Fibroblast of skin of abdomen (primary cell): ENCODE data around the gene HSD3B7.

Experiments
- DNase-seq: peaks from one replicate; pipeline ENCODE4 v3.0.0-alpha.2; 2013

HSD3B7 gene

GRCh38 chr16:30957456-30958174 lies 27.4 kb upstream of the HSD3B7 start, which contains the start of gene SETD1A:
SETD1A (plus strand) TSS chr16:30957754; CDS start chr16:30958732, 978 bp downstream.
- DNase-seq: peak; percentile 97

- DNase-seq: peak; percentile 51
These were observed 26.6 kb upstream of the HSD3B7 start for GRCh38 chr16:30958175-30959079.

- no peak for DNase-seq
These were observed 23.6 kb upstream of the HSD3B7 start for GRCh38 chr16:30961384-30961783.

DNA sequence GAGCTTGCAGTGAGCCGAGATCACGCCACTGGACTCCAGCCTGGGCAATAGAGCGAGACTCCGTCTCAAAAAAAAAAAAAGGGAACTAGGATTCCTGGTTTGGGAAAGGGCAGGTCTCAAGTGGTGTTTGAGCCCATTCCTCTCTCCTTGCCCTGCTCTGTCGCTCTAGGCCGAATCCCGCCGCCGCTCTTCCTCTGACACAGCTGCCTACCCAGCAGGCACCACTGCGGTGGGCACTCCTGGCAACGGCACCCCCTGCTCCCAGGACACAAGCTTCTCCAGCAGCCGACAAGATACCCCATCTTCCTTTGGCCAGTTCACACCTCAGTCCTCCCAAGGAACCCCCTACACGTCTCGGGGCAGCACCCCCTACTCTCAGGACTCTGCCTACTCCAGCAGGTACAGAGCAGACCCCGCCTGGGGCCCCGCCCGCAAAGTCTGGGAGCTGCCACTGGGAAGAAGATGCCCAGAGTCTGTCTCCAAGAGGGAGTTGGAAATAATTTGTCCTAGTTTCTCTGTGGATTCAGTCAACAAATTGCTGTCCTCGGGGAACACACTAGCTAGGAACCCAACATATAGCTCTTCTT lies 21.0 kb upstream of the HSD3B7 start:
- DNase-seq: no peak

DNA sequence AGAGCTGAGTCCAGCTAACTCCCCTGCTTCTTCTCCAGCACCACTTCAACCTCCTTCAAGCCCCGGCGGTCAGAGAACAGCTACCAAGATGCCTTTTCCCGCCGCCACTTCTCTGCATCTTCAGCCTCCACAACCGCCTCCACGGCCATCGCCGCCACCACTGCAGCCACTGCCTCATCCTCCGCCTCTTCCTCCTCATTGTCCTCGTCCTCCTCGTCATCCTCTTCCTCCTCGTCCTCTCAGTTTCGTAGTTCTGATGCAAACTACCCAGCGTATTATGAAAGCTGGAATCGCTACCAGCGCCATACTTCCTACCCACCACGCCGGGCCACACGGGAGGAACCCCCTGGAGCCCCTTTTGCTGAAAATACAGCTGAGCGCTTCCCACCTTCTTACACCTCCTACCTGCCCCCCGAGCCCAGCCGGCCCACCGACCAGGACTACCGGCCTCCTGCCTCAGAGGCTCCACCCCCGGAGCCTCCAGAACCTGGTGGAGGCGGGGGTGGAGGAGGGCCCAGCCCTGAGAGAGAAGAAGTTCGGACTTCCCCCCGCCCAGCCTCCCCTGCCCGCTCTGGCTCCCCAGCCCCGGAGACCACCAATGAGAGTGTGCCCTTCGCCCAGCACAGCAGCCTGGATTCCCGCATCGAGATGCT lies 20.3 kb upstream of the HSD3B7 start:
- DNase-seq: no peak

GRCh38 chr16:30965436-30965835 lies 19.6 kb upstream of the HSD3B7 start:
- no peak for DNase-seq

DNA sequence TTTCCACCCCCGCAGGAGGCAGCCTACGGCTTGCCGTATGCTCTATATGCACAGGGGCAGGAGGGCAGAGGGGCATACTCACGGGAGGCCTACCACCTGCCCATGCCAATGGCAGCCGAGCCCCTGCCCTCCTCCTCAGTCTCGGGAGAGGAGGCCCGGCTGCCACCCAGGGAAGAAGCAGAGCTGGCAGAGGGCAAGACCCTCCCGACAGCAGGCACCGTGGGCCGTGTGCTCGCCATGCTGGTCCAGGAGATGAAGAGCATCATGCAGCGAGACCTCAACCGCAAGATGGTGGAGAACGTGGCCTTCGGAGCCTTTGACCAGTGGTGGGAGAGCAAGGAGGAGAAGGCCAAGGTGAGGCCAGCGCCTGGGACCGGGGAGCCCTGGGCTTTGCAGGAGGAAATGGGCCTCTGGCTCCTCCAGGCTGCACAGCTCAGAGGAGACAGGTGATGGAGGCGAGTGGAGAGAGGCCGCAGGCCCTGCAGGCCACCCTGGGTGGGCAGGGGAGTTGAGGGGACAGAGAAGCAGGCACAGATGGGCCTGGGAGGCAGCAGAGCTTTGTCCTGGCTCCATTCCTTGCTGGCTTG lies 18.9 kb upstream of the HSD3B7 start:
- no peak for DNase-seq

GRCh38 chr16:30967795-30968194 lies 17.2 kb upstream of the HSD3B7 start:
- DNase-seq: no peak

DNA sequence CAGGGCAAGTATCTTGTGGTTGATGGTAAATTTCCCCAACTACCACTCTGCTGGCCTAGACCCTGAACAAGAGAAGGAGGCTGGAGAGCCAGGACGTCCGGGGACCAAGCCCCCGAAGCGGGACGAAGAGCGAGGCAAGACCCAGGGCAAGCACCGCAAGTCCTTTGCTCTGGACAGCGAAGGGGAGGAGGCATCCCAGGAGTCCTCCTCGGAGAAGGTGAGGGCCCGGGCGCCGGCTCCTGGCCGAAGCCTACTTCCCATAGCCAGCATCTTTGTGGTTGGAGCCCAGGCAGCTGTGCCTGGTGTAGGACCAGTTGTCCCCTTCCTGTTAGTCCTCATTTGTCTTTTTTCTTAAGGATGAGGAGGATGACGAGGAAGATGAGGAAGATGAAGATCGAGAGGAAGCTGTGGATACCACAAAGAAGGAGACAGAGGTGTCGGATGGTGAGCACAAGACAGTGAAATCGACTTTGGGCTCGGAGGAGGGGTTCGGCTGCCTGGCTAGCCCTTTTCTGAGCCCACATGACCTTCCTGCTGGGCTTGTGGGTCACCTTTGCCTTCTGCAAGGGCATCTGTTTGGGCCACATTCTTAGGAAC lies 15.7 kb upstream of the HSD3B7 start:
- no peak for DNase-seq

GRCh38 chr16:30971298-30971697 lies 13.7 kb upstream of the HSD3B7 start:
- no peak for DNase-seq

DNA sequence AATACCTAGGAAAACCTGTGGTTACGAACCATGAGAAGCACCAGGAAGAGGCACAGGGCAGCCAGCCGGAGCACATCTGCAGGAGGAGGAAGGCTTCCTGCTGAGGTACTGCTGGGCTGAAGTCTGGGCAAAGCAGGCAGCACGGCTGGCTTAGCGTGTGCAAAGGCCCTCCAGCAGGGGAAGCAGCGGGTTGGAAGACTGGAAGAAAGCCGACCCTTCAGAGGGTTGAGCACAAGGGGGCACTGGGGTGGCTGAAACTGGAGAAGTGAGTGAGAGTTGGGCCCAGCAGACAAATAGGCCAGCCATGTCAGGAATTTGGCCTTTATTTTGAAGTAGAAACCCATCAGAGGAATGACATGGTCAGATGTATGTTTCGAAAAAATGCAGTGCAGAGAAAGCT lies 12.1 kb upstream of the HSD3B7 start:
- DNase-seq: peak; percentile 27

DNA sequence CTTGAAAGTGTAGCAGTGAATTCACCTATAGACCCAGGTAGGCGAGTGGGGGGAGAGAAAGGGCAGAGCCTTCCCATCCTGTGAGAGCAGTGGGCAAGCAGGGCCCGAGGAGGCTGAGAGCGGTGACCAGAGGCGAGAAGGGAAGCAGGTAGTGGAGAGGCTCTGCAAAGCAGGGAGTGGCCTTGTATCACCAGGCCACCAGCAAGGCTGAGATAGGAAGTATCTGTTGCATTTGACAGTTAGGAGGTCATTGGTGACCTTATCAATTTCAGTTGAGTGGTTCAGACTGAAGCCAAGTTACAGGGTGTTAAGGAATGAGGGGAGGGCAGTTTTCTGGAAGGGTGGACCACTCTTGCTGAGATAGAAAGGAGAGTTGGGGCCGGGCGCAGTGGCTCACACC lies 10.7 kb upstream of the HSD3B7 start:
- no peak for DNase-seq

- DNase-seq: no peak
These were observed 8.5 kb upstream of the HSD3B7 start for GRCh38 chr16:30976486-30976885.

- DNase-seq: no peak
These were observed 7.5 kb upstream of the HSD3B7 start for GRCh38 chr16:30977502-30977901.

DNA sequence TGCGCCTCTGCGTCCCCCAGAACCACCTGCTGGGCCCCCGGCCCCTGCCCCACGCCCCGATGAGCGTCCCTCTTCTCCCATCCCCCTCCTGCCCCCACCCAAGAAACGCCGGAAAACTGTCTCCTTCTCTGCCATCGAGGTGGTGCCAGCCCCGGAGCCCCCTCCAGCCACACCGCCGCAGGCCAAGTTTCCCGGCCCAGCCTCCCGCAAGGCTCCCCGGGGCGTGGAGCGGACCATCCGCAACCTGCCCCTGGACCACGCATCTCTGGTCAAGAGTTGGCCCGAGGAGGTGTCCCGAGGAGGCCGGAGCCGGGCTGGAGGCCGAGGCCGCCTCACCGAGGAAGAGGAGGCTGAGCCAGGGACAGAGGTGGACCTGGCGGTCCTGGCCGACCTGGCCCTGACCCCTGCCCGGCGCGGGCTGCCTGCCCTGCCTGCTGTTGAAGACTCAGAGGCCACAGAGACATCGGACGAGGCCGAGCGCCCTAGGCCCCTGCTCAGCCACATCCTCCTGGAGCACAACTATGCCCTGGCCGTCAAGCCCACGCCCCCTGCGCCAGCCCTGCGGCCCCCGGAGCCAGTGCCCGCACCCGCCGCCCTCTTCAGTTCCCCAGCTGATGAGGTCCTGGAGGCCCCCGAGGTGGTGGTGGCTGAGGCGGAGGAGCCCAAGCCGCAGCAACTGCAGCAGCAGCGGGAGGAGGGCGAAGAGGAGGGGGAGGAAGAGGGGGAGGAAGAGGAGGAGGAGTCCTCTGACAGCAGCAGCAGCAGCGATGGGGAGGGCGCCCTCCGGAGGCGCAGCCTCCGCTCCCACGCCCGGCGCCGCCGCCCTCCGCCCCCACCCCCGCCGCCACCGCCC lies 5.6 kb upstream of the HSD3B7 start:
- no peak for DNase-seq

DNA sequence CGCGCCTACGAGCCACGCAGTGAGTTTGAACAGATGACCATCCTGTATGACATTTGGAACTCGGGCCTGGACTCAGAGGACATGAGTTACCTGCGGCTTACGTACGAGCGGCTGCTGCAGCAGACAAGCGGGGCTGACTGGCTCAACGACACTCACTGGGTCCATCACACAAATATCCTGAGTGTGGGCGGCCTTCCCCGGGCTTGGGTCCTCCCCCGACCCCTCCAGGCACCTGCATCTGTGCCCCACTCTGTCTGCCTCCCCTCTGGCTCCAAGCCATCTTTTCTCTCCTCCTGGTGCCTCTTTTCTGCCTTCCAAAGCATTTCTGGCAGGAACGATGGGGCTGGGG lies 5.0 kb upstream of the HSD3B7 start:
- no peak for DNase-seq

DNA sequence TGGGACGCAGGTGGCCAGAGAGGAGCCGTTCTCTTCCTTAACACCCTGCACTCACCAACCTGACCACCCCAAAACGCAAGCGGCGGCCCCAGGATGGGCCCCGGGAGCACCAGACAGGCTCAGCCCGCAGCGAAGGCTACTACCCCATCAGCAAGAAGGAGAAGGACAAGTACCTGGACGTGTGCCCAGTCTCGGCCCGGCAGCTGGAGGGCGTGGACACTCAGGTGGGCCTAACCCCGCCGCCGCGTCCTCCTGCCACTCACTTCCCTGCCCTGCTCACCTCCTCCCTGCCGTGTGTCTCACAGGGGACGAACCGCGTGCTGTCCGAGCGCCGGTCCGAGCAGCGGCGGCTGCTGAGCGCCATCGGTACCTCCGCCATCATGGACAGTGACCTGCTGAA lies 4.6 kb upstream of the HSD3B7 start:
- DNase-seq: no peak

DNA sequence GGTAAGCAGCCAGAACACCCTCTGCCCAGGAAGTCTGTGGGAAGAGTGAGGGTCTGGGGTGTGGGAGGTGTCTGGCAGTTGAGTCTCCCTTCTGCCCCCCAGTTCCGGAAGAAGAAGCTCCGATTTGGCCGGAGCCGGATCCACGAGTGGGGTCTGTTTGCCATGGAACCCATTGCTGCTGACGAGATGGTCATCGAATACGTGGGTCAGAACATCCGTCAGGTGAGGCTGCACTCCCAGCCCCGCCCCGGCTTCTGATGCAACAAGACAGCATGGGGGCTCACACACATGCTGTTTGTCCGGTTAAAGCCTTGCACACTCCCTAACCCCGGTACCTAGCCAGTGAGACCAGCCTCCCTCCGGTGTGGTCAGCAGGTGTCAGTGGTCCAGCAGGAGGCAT lies 4.0 kb upstream of the HSD3B7 start:
- DNase-seq: no peak

DNA sequence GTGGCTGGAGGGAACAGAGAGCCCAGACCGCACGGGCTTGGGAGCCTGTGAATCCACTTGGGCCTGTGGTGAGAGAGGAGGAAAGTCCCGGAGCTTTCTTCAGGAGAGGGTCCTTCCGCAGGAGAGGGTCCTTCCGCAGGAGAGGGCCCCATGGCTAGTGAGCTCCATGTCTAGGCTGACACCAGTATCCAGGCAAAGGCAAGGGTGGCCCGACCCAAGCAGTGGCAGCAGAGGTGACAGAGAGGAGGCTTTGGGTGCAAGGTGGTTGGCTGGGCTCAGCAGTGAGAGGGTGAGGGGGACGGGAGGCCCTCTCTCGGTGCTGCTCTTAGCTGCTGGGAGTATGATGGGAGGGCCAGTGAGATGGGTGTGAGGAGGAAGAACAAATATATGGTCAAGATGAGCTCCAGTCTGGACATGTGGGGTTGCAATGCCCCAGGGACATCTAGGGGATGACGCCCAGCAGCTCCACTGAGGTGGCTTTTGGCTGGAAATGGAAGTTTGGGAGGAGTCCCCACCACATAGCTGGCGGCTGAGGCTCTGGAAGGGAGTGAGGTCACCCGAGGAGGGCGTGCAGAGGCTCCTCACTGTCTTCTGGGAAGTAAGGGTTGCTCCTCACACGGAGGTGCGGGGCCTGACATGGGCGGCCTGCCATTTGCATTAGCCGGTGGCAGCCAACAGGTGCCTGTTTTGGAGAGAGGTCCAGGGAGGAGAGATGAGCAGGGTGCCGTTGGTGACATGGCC lies 2.3 kb upstream of the HSD3B7 start:
- DNase-seq: no peak

GRCh38 chr16:30983289-30983889 lies 1.6 kb upstream of the HSD3B7 start:
- DNase-seq: no peak
